Measurements from ENCODE around the gene KCNG1. TPM values are rescaled to one million over a fixed set of nuclear protein-coding genes. Genes with fewer than 3 reads are reported as not detected.
"Not testable (repeated sequence)": the region's sequence is repeated elsewhere in the genome, so short reads cannot be mapped to it uniquely, and the experiment has no call there.

Gene KCNG1
- polyA plus RNA-seq, 3 donors: 4.5 to 7.9 (median 5.7) TPM

- DNase-seq (ENCODE audit: extremely low read depth in 1 of 11, low read depth in 9 of 11, low spot score in 4 of 11): no peak
Measured at GRCh38 chr20:50996901-50997865, 25.7 kb downstream of the KCNG1 start.

GRCh38 chr20:50995506-50995905 is 27.4 kb downstream of the KCNG1 start:
- no peak for DNase-seq (ENCODE audit: extremely low read depth in 1 of 11, low read depth in 9 of 11, low spot score in 4 of 11)

GRCh38 chr20:50993876-50994275 is 29.0 kb downstream of the KCNG1 start:
- no peak for DNase-seq (ENCODE audit: extremely low read depth in 1 of 11, low read depth in 9 of 11, low spot score in 4 of 11)

GRCh38 chr20:50992733-50993457 is 30.0 kb downstream of the KCNG1 start:
- DNase-seq (ENCODE audit: extremely low read depth in 1 of 11, low read depth in 9 of 11, low spot score in 4 of 11): peak in 1 of 11 donors; percentile 24

- no peak for DNase-seq (ENCODE audit: extremely low read depth in 1 of 11, low read depth in 9 of 11, low spot score in 4 of 11)
Measured at GRCh38 chr20:50992336-50992732, 30.6 kb downstream of the KCNG1 start.

- no peak for DNase-seq (ENCODE audit: extremely low read depth in 1 of 11, low read depth in 9 of 11, low spot score in 4 of 11)
Measured at GRCh38 chr20:50991076-50991475, 31.8 kb downstream of the KCNG1 start.

- DNase-seq (ENCODE audit: extremely low read depth in 1 of 11, low read depth in 9 of 11, low spot score in 4 of 11): peak; percentile 71 to 92 (median 79)
Measured at GRCh38 chr20:50987493-50988210, 35.3 kb downstream of the KCNG1 start.

GRCh38 chr20:50983321-50983720 is 39.6 kb downstream of the KCNG1 start:
- no peak for DNase-seq (ENCODE audit: extremely low read depth in 1 of 11, low read depth in 9 of 11, low spot score in 4 of 11)

GRCh38 chr20:50982363-50982762 is 40.5 kb downstream of the KCNG1 start:
- no peak for DNase-seq (ENCODE audit: extremely low read depth in 1 of 11, low read depth in 9 of 11, low spot score in 4 of 11)

GRCh38 chr20:50981714-50982048 is 41.2 kb downstream of the KCNG1 start:
- no peak for DNase-seq (ENCODE audit: extremely low read depth in 1 of 11, low read depth in 9 of 11, low spot score in 4 of 11)

- DNase-seq (ENCODE audit: extremely low read depth in 1 of 11, low read depth in 9 of 11, low spot score in 4 of 11): peak in 6 of 11 donors; percentile 49 to 74 (median 56)
Measured at GRCh38 chr20:50980851-50981713, 41.8 kb downstream of the KCNG1 start.

- DNase-seq (ENCODE audit: extremely low read depth in 1 of 11, low read depth in 9 of 11, low spot score in 4 of 11): no peak
Measured at GRCh38 chr20:50980071-50980681, 42.7 kb downstream of the KCNG1 start.

- DNase-seq (ENCODE audit: extremely low read depth in 1 of 11, low read depth in 9 of 11, low spot score in 4 of 11): not testable (repeated sequence)
Measured at GRCh38 chr20:50978533-50978932, 44.4 kb downstream of the KCNG1 start.

GRCh38 chr20:50977066-50978021 is 45.6 kb downstream of the KCNG1 start:
- DNase-seq (ENCODE audit: extremely low read depth in 1 of 11, low read depth in 9 of 11, low spot score in 4 of 11): no peak

GRCh38 chr20:50975701-50976330 is 47.1 kb downstream of the KCNG1 start:
- no peak for DNase-seq (ENCODE audit: extremely low read depth in 1 of 11, low read depth in 9 of 11, low spot score in 4 of 11)

- no peak for DNase-seq (ENCODE audit: extremely low read depth in 1 of 11, low read depth in 9 of 11, low spot score in 4 of 11)
Measured at GRCh38 chr20:50969912-50970311, 53.0 kb downstream of the KCNG1 start.

- no peak for DNase-seq (ENCODE audit: extremely low read depth in 1 of 11, low read depth in 9 of 11, low spot score in 4 of 11)
Measured at GRCh38 chr20:50969435-50969834, 53.5 kb downstream of the KCNG1 start.
